Liver (tissue), 9 donors: ENCODE results near the gene NFKB2. TPM values are rescaled to one million over a fixed set of nuclear protein-coding genes. Genes with fewer than 3 reads are reported as not detected.

Experiments used
- DNase-seq: peaks from one replicate; pipeline ENCODE4 v3.0.0-alpha.2; 2017; ENCODE audit warnings: low spot score
- H3K27ac ChIP-seq, 2 donors: one replicate each; pipeline ENCODE4 v1.7.0; 2013; ENCODE audit warnings: inconsistent platforms in 2 of 2, low read length in 2 of 2, control low read depth in 1 of 2, low read depth in 1 of 2, mild to moderate bottlenecking in 1 of 2
- H3K27me3 ChIP-seq, 4 donors: one replicate each; pipeline versions ENCODE4 v1.6.1 to v1.7.0; 2013; ENCODE audit warnings: low read length in 3 of 4, inconsistent platforms in 1 of 4, mild to moderate bottlenecking in 1 of 4, moderate library complexity in 1 of 4; ENCODE audit not compliant: control insufficient read depth in 4 of 4, insufficient read depth in 4 of 4
- H3K36me3 ChIP-seq, 4 donors: one replicate each; pipeline versions ENCODE4 v1.6.1 to v1.7.0; 2013; ENCODE audit warnings: low read length in 3 of 4, mild to moderate bottlenecking in 3 of 4, low read depth in 1 of 4, moderate library complexity in 1 of 4; ENCODE audit not compliant: control insufficient read depth in 4 of 4, insufficient read depth in 3 of 4
- H3K4me1 ChIP-seq, 4 donors: one replicate each; pipeline versions ENCODE4 v1.6.1 to v1.7.0; 2013; ENCODE audit warnings: low read length in 3 of 4, mild to moderate bottlenecking in 3 of 4, moderate library complexity in 1 of 4; ENCODE audit not compliant: control insufficient read depth in 4 of 4, insufficient read depth in 4 of 4
- H3K4me3 ChIP-seq, 3 donors: one replicate each; pipeline versions ENCODE4 v1.6.1 to v1.7.0; 2013; ENCODE audit warnings: low read length in 3 of 3, control low read depth in 1 of 3, low read depth in 1 of 3, mild to moderate bottlenecking in 1 of 3
- H3K9ac ChIP-seq, 2 donors: one replicate each; pipeline ENCODE4 v1.7.0; 2013; ENCODE audit warnings: low read length in 2 of 2, mild to moderate bottlenecking in 2 of 2, moderate library complexity in 2 of 2, control low read depth in 1 of 2, low read depth in 1 of 2
- H3K9me3 ChIP-seq, 4 donors: one replicate each; pipeline versions ENCODE4 v1.6.1 to v1.7.0; 2013; ENCODE audit warnings: low read length in 3 of 4; ENCODE audit not compliant: control insufficient read depth in 4 of 4
- CTCF ChIP-seq: fragments of 150-350 bp; IDR thresholded peaks from 2 replicates; pipeline ENCODE4 v1.5.1; 2017; ENCODE audit warnings: improper control_type of control experiment, low read depth, low read length; ENCODE audit not compliant: missing input control
- EGR1 ChIP-seq, 2 donors: IDR thresholded peaks; 2 replicates each; pipeline ENCODE4 v1.6.1; 2016 to 2018; ENCODE audit warnings: antibody characterized with exemption in 2 of 2, low read depth in 2 of 2
- FOXA1 ChIP-seq: IDR thresholded peaks from 2 replicates; pipeline ENCODE4 v1.6.1; 2016; ENCODE audit warnings: antibody characterized with exemption
- FOXA2 ChIP-seq: IDR thresholded peaks from 2 replicates; pipeline ENCODE4 v1.6.1; 2016; ENCODE audit warnings: antibody characterized with exemption
- GABPA ChIP-seq, 2 donors: IDR thresholded peaks in 1 of 2; conservative IDR thresholded peaks in 1 of 2; 2 replicates each; pipeline ENCODE4 v1.6.1; 2016; ENCODE audit warnings: antibody characterized with exemption in 2 of 2, mild to moderate bottlenecking in 1 of 2, moderate library complexity in 1 of 2
- HNF4A ChIP-seq, 2 donors: conservative IDR thresholded peaks; 2 replicates each; pipeline ENCODE4 v1.6.1; 2016; ENCODE audit warnings: antibody characterized with exemption in 2 of 2, mild to moderate bottlenecking in 2 of 2
- HNF4G ChIP-seq: IDR thresholded peaks from 2 replicates; pipeline ENCODE4 v1.6.1; 2016; ENCODE audit warnings: antibody characterized with exemption
- JUND ChIP-seq, 2 donors: IDR thresholded peaks; 2 replicates each; pipeline ENCODE4 v1.6.1; 2016; ENCODE audit warnings: antibody characterized with exemption in 2 of 2
- MAX ChIP-seq: IDR thresholded peaks from 2 replicates; pipeline ENCODE4 v1.6.1; 2016; ENCODE audit warnings: antibody characterized with exemption
- NR2F2 ChIP-seq: IDR thresholded peaks from 2 replicates; pipeline ENCODE4 v1.6.1; 2016; ENCODE audit warnings: antibody characterized with exemption
- RAD21 ChIP-seq, 2 donors: IDR thresholded peaks; 2 replicates each; pipeline ENCODE4 v1.6.1; 2016; ENCODE audit warnings: antibody characterized with exemption in 2 of 2, mild to moderate bottlenecking in 2 of 2
- REST ChIP-seq: IDR thresholded peaks from 2 replicates; pipeline ENCODE4 v1.6.1; 2016; ENCODE audit warnings: antibody characterized with exemption, mild to moderate bottlenecking
- RXRA ChIP-seq, 2 donors: IDR thresholded peaks; 2 replicates each; pipeline ENCODE4 v1.6.1; 2017 to 2018; ENCODE audit warnings: antibody characterized with exemption in 2 of 2, mild to moderate bottlenecking in 1 of 2
- SP1 ChIP-seq: IDR thresholded peaks from 2 replicates; pipeline ENCODE4 v1.6.1; 2018; ENCODE audit warnings: antibody characterized with exemption, mild to moderate bottlenecking
- TAF1 ChIP-seq: conservative IDR thresholded peaks from 2 replicates; pipeline ENCODE4 v1.6.1; 2016; ENCODE audit warnings: antibody characterized with exemption, mild to moderate bottlenecking
- YY1 ChIP-seq: IDR thresholded peaks from 2 replicates; pipeline ENCODE4 v1.6.1; 2016; ENCODE audit warnings: antibody characterized with exemption, mild to moderate bottlenecking
- WGBS: extraction: QIAGEN DNeasy Blood & Tissue Kit; methylation state at CpG from one replicate; pipeline ENCODE4 v1.1.7; 2013; 5-methylcytosine and 5-hydroxymethylcytosine counted together
- polyA plus RNA-seq, 2 donors: library from polyadenylated mRNA; stranded (reverse) in 1 of 2; unstranded in 1 of 2; fragments of 200-250 nt in 1 of 2; fragments of >200 nt in 1 of 2; fragmentation: Nextera tagmentation in 1 of 2; extraction: Ambion mirVana in 1 of 2; gene quantifications; one replicate each; pipeline versions ENCODE4 v1.2.1 to v1.2.3, GENCODE V29; 2013 to 2015
- total RNA-seq, 2 donors: library from RNA; depleted of rRNA; stranded (reverse); fragments of >200 nt; gene quantifications; one replicate each; pipeline ENCODE4 v1.2.3, GENCODE V29; 2014
- TF ChIP-seq, protein P1 (sequence below): IDR thresholded peaks from 2 replicates; pipeline ENCODE4 v1.6.1; 2016; ENCODE audit warnings: antibody characterized with exemption
- TF ChIP-seq, protein P2 (sequence below): IDR thresholded peaks from 2 replicates; pipeline ENCODE4 v1.6.1; 2016; ENCODE audit warnings: antibody characterized with exemption
- donor health status: healthy.
- donor health status: healthy.
- donor health status: healthy.
- donor health status: healthy.
- donor health status: healthy.

NFKB2 gene
- total and polyA plus RNA-seq, 4 donors: 1.8 to 8.5 (median 7.1) TPM

DNA sequence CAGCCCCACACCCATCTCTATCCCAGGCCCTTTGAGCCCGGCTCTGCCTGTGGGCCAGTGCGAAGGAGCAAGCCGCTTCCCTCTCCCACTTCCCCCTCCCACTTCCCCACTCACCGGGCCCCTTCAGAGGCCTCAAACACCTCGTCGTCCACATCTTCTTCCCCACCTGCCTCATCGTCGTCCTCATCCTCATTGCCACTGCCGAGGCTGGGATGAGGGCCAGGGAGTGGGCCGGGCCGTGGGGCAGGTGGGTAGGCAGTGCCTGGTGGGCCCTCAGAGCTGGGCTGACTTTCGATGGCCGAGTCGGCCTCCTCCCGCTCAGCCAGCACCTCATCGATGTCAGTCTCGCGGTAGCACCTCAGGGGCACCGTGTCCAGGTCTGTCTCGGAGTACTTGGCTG, 19.2 kb downstream of the NFKB2 start (continued):
- TF ChIP-seq CTCF (no peak), HNF4A (conservative IDR thresholded peaks at IDR 0.05) (no peak), FOXA1 (no peak)

DNA sequence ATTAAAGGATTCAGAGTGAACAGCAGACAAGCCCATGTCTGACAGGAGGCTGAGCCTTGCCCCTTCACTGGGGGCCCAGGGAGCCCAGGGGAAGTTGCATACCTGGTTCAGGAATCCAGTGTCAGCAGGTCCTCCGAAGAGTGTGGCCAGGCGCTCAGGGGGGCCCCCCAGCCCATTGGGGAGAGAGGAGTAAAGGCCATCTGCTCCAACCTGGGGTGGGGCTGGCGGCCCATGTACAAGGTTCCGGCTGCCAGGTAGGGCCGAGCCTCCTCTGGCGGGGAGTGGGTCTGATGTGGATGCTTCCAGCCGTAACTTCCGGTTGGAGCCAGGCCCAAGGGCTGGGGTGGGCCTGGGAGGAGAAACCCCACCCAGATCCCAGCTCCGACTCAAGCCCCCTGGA, 20.8 kb downstream of the NFKB2 start:
- TF ChIP-seq, protein P1, sequence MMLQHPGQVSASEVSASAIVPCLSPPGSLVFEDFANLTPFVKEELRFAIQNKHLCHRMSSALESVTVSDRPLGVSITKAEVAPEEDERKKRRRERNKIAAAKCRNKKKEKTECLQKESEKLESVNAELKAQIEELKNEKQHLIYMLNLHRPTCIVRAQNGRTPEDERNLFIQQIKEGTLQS: no peak
- TF ChIP-seq JUND (IDR thresholded peaks at IDR 0.05) (no peak), FOXA1 (no peak), EGR1 (IDR thresholded peaks at IDR 0.05; ENCODE audit: low read depth in 2 of 2) (no peak), YY1 (no peak), FOXA2 (no peak), NR2F2 (no peak), GABPA (IDR thresholded peaks at IDR 0.05 in 1 of 2, conservative IDR thresholded peaks at IDR 0.05 in 1 of 2) (no peak), SP1 (no peak), CTCF (no peak), HNF4A (conservative IDR thresholded peaks at IDR 0.05) (no peak), HNF4G (no peak), TAF1 (no peak), RAD21 (IDR thresholded peaks at IDR 0.05) (no peak), MAX (no peak), RXRA (IDR thresholded peaks at IDR 0.05) (no peak), REST (no peak)
- TF ChIP-seq, protein P2, sequence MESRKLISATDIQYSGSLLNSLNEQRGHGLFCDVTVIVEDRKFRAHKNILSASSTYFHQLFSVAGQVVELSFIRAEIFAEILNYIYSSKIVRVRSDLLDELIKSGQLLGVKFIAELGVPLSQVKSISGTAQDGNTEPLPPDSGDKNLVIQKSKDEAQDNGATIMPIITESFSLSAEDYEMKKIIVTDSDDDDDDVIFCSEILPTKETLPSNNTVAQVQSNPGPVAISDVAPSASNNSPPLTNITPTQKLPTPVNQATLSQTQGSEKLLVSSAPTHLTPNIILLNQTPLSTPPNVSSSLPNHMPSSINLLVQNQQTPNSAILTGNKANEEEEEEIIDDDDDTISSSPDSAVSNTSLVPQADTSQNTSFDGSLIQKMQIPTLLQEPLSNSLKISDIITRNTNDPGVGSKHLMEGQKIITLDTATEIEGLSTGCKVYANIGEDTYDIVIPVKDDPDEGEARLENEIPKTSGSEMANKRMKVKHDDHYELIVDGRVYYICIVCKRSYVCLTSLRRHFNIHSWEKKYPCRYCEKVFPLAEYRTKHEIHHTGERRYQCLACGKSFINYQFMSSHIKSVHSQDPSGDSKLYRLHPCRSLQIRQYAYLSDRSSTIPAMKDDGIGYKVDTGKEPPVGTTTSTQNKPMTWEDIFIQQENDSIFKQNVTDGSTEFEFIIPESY: no peak
- H3K36me3 ChIP-seq: no peaks in the 10 kb centered on the region
- no peak overlapping the region for H3K9ac ChIP-seq
- no peak for DNase-seq
- peaks cover 12 to 18% (median 15%) of the 10 kb centered on the region in 4 donors for H3K4me1 ChIP-seq
- no peak overlapping the region for H3K4me3 ChIP-seq
- 83% methylated on average over 9 of the region's 9 CpGs for WGBS
- no peaks in the 10 kb centered on the region for H3K9me3 ChIP-seq
- H3K27me3 ChIP-seq: peaks cover 0 to 13% (median 4%) of the 10 kb centered on the region in 4 donors
- no peak overlapping the region for H3K27ac ChIP-seq
